SK-N-DZ (cell line): ENCODE results near the gene SOWAHA.

Experiments
- DNase-seq: peaks from one replicate; pipeline ENCODE4 v3.0.0-alpha.2; 2015; ENCODE audit warnings: low spot score

Gene SOWAHA

DNA sequence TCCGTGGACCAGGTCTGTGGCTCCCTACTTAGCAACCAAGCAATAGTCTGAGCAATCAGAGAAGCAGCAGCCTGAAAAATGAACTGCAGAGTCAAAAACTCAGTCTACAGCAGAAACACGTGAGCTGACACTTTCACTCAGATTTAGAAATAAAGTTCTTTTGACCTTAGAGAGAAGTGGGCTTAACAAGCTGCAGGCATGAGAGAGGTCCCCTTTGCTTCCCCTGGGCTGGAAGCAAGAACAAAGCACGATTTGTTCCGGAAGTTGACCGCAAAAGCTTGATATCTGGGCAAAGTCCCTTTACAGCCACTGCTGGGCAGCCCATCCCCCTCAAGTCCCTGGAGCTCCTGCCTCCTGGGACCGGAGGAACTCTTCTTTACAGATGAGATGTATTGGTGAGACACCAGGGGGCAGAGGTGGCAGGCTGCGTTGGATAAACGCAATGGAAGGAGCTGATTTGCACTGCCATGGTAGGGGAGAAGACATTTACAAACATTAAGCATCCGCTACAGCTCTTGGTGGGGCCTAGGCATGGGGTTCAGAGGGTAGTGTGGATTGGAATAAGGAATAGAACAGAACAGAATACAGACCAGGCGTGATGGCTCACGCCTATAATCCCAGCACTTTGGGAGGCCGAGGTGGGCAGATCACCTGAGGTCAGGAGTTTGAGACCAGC, 5.8 kb upstream of the SOWAHA start:
- peak; percentile 75 for DNase-seq

GRCh38 chr5:132808448-132808847, 4.7 kb upstream of the SOWAHA start:
- no peak for DNase-seq

GRCh38 chr5:132808866-132809265, 4.2 kb upstream of the SOWAHA start:
- DNase-seq, result no peak

DNA sequence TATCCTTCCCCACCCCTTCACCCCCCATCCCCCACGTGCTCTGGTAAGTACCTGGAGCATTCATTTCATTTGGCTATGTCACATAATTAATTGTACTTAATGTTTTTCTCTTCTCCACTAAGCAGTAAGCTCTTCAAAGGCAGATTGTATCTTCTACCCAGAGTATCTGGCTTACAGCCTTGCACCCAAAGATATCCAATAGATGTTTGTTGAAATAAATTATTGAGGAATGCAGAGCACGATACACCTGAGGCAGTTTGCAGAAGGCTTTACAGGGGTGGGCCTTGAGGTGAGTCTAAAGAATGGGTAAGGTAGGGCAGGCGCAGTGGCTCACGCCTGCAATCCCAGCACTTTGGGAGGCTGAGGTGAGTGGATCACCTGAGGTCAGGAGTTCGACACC, 2.5 kb upstream of the SOWAHA start:
- DNase-seq, result no peak

GRCh38 chr5:132812123-132812765, 858 bp upstream of the SOWAHA start:
- DNase-seq, result no peak

- no peak for DNase-seq
These were observed 749 bp downstream of the SOWAHA start for GRCh38 chr5:132813599-132814502.

DNA sequence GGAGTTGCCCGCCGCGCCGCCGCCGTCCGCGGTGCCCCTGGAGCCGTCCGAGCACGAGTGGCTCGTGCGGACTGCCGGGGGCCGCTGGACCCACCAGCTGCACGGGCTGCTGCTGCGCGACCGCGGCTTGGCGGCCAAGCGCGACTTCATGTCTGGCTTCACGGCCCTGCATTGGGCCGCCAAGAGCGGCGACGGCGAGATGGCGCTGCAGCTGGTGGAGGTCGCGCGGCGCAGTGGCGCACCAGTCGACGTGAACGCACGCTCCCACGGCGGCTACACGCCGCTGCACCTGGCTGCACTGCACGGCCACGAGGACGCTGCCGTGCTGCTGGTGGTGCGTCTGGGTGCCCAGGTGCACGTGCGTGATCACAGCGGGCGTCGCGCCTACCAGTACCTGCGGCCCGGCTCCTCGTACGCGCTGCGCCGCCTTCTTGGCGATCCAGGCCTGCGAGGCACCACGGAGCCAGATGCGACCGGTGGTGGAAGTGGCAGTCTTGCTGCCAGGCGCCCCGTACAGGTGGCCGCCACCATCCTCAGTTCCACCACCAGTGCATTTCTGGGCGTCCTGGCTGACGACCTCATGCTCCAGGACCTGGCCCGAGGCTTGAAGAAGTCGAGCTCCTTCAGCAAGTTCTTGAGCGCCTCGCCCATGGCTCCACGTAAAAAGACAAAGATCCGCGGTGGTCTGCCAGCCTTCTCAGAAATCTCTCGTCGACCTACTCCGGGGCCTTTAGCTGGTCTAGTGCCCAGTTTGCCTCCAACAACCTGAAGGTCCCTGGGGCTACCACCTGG, 1.6 kb downstream of the SOWAHA start:
- DNase-seq, result no peak

DNA sequence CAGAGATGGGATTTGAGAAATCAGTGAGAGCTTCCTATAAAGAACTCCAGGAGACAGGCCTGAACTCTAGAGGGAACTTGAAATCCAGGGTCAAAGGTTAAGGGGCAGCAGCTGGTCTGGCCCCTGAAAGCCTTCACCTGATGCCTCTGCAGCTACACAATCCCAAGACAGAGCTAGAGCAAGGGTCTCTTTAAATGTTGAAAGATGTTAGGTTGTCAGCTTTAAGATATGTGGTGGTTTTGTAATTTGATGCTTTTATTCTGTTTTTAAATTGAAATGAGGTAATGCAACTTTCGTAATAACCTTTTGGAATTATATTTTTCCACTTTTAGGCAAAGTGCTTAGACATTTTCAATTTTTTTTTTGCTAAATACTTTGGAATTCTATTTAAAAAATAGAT, 2.4 kb downstream of the SOWAHA start:
- no peak for DNase-seq

DNA sequence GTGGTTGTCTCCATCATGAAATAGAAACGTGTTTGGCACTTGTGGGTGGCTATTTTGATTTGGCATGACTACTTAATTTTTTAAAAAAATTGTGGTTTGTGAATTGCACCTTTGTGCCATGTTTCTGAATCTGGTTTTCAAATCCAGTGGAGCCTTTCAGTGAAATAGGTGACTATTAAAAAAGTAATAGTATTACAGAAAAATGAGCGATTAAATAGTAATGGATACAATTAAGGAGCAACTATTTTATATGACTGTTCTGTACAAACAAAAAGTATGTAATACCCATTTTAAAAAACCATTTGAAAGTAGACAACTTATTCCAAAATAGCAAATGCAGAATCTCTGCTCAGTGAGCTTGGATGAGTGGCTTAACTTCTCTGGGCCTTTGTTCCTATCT, 3.0 kb downstream of the SOWAHA start:
- DNase-seq, result no peak

DNA sequence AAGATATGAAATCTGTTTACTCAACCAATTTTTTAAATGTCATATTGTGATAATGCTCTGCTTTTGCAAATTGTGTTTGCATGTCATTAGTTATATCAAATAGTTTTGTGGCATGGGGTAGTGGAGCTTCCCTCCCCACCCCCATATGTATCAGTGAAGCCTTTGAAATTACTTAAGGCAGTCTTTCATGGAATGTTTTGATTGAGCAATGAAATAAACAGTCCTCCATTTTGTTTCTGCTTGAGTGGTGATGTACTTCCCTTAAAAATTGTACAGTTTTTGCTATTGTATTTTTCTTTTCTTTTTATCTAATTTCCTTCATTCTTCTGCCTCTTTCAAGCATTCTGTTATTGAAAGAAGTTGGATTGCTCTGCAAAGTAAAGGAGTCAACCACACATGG, 3.5 kb downstream of the SOWAHA start:
- DNase-seq, result no peak

DNA sequence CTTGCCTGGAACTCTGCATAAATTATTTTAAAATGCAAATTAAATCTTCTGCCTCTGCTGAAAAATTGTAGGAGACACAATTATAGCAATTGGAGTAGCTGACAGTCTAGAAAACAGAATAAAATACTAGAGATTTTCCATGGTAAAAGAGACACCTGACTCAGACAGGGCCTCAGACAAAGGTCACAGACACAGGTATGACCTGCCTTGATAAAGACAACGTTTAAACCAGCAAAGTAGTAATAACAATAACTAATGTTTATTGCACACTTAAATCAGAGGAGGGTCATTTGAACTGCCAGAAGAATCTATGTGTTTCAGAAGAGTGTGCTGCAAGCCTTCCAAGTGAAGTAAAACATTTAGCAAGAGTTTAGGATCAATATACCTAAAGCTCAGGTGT, 3.9 kb downstream of the SOWAHA start:
- DNase-seq, result no peak

DNA sequence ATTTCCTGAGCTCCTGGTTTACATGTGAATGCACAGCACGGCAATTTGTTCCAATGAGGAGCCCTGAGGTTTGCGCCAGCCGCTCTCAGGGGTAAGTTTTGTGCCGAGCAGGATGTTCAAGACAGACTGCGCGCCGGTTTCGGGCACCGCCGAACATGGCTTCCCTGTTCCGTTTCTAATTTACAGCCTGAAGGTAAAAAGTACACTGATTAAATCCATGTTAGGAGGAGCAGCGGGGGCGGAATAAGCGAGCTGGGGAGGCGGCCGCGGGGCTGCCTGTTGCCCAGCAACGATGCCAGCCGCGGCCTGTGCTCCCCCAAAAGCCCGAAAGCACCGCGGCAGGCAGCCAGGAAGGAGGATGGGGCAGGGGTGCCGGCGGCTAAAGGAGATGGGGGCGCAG, 6.4 kb downstream of the SOWAHA start:
- no peak for DNase-seq

GRCh38 chr5:132820162-132820754, 7.2 kb downstream of the SOWAHA start:
- peak; percentile 88 for DNase-seq

GRCh38 chr5:132821350-132821749, 8.2 kb downstream of the SOWAHA start:
- no peak for DNase-seq

DNA sequence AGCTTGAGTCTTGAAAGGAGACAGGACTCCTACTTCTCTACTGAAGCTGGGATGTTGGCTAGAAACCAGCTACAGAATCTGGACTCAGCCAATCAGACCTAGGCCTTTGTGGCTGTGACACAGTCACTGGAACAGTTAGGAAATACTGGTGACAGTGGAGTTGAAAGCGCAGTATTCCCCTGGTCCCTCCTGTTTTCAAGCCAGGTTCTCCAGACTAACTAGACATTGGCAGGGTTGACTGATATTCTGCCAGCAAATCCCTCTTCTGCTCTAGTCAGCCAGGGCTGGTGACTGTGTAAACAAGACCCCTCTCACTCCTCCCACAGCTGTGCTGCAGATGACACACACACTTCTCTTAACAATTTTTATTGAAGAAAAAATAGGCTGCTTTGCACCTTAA, 8.7 kb downstream of the SOWAHA start:
- no peak for DNase-seq

DNA sequence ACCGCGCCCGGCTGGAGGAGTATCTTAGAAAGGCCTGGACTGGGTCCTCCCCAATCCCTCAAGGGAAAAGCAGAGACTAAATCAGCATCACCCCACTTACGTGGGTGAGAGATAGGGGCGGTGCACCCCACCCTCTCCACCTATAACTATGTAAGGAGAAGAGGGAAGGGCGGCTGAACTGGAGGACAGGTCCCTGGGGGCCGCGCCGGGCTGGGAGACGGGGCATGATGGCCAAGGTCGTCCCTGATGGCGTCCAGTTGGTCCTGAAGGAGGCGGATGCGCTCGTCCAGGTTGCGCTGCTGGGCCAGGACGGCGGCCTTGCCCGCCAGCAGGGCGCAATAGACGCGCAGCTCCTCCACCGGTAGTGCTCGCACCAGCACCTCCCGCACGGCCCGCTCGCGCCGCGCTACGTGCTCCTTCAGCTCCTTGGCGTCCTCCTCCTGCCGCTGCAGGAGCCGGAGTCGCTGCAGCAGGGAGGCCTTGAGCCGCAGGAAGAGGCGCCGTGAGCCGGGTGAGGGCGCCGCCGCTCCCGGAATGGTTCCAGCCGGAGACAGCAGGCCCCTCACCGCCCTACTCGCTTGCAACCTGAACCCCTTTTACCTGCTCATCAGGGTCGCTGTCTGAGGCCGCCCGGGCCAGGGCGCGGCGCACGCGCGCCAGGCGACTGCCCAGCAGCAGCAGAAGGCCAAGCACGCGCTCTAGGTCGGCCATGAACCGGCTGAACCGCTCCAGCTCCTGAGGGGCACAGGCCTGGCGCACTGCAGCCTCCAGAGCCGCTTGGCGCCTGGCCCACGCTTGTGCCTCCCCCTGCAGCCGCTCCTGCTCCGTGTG, 9.8 kb downstream of the SOWAHA start:
- DNase-seq, result no peak

DNA sequence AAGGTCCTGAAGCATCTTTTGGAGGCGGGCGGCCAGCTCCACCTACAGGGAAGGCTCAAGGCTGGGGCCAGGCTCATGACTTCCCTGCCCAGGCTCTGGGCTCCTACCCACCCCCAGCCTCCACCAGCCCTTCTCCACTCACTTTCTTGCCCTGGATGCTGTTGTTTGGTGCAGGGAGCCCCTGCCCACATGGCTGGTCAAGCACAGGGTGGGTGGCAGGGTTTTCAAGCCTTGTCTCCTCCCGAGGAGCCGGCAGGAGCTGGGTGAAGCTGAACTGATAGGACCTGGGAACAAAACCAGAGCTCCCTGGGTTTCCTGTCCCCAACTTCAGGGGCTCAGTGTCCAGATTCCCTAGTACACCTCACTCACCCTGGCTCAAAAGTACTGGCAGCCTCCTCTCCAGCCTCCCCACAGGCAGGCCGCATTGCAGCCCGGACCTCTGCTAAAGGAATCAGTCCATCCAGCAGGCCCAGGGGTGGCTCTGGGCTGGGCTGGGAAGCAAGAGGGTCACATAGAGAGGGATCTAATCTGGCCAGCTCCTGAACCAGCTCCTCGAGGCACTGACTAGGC, 10.5 kb downstream of the SOWAHA start:
- no peak for DNase-seq

GRCh38 chr5:132824426-132824825, 11.3 kb downstream of the SOWAHA start:
- no peak for DNase-seq

DNA sequence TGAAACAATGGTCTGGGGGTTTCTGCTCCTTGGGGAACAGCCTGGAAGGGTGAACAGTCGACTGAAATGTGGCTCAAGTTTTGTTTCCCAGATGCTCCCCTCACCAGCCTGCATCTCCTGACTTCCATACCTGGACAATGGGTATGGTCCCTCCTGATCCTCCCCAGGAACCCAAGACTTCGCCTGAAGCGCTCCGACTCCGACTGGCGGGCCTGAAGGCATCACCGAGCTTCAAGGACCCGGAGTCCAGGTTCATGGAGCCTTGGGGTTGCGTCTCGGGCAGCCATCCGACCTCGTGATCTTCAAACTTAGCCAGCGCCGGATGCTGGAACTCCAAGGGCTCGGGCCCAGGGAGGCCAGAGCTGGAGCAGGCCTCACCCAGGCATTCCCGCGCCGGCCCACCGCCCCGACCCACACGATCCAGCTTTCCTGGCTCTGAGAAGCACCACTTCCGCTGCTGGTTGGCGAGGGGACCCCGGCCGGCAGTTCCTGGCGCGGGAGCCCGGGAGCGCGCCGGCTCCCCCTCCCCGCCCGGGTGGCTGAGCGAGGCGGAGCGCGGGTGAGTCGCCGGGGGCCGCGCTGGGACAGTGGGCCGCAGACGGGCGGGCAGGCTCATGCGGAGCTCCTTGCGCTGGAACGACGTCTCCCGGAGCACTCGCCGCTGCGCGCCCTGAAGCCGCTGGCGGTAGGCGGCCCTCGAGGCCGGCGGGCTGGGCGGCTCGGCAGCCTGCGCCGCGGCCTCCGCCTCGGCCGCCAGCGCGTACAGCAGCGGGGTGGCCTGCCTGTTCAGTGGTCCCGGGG, 12.1 kb downstream of the SOWAHA start:
- no peak for DNase-seq
